Uterus (tissue), 4 donors: ENCODE data around the gene EVA1C. TPM values are rescaled to one million over a fixed set of nuclear protein-coding genes. Genes with fewer than 3 reads are reported as not detected.

Experiments used
- DNase-seq, 2 donors: peaks; one replicate each; pipeline ENCODE4 v3.0.0-alpha.2; 2019 to 2020
- H3K27ac ChIP-seq, 2 donors: fragments of 200-600 bp; sonication (generic); 1 replicate in 1 of 2; 2 replicates in 1 of 2; pipeline ENCODE4 v1.5.1; 2016 to 2018
- H3K27me3 ChIP-seq, 2 donors: fragments of 200-600 bp; sonication (generic); one replicate each; pipeline ENCODE4 v1.5.1; 2018 to 2019; ENCODE audit warnings: control low read depth in 1 of 2
- H3K36me3 ChIP-seq, 2 donors: fragments of 200-600 bp; sonication (generic); one replicate each; pipeline ENCODE4 v1.5.1; 2019; ENCODE audit warnings: control low read depth in 1 of 2
- H3K4me1 ChIP-seq, 2 donors: fragments of 200-600 bp; sonication (generic); one replicate each; pipeline ENCODE4 v1.5.1; 2018 to 2019; ENCODE audit warnings: control low read depth in 1 of 2
- H3K4me3 ChIP-seq, 2 donors: fragments of 200-600 bp; sonication (generic); 1 replicate in 1 of 2; 2 replicates in 1 of 2; pipeline ENCODE4 v1.5.1; 2018 to 2019; ENCODE audit warnings: mild to moderate bottlenecking in 1 of 2
- H3K9me3 ChIP-seq, 2 donors: fragments of 200-600 bp; sonication (generic); one replicate each; pipeline ENCODE4 v1.5.1; 2019; ENCODE audit warnings: control low read depth in 1 of 2
- CTCF ChIP-seq, 4 experiments: fragments of 200-600 bp in 2 of 4; fragments of 450-650 bp in 2 of 4; sonication (generic) in 2 of 4; IDR thresholded peaks; one replicate each; pipeline ENCODE4 v1.5.1; 2016 to 2019; ENCODE audit warnings: antibody characterized with exemption in 4 of 4, mild to moderate bottlenecking in 2 of 4, moderate library complexity in 1 of 4
- POLR2A ChIP-seq, 2 donors: fragments of 450-650 bp; IDR thresholded peaks; one replicate each; pipeline ENCODE4 v1.6.1; 2016; ENCODE audit warnings: antibody characterized with exemption in 2 of 2, mild to moderate bottlenecking in 1 of 2, moderate library complexity in 1 of 2
- intact Hi-C: fragments of 100-400 bp; cut with DNase I; formaldehyde crosslinking; loops from one replicate; pipeline ENCODE4 v1.15.1; 2023; ENCODE audit warnings: low total_unique reads
- total RNA-seq, 4 donors: library from RNA; depleted of rRNA in 3 of 4; stranded (reverse); fragments of >200 nt in 3 of 4; gene quantifications; one replicate each; pipeline versions ENCODE4 v1.1.0 to v1.2.4, GENCODE V29; 2014 to 2023
- donor health status: DM: yes; HTN: yes; CAD: no.

Gene EVA1C
- total RNA-seq, 4 donors from 2014 or later = 8.3 to 105 (median 48.7) TPM

GRCh38 chr21:32377506-32377905 is 35.0 kb upstream of the EVA1C start:
- DNase-seq = no peak
- H3K9me3 ChIP-seq = no peaks in the 10 kb centered on the region
- no peak overlapping the region for H3K4me3 ChIP-seq
- H3K27me3 ChIP-seq = no peaks in the 10 kb centered on the region
- H3K36me3 ChIP-seq = no peaks in the 10 kb centered on the region
- intact Hi-C loops = no loop called here
- no peak for TF ChIP-seq CTCF (IDR thresholded peaks at IDR 0.05)
- no peak for TF ChIP-seq POLR2A (IDR thresholded peaks at IDR 0.05)
- peak overlapping the region; percentile 92 to 99 for H3K27ac ChIP-seq
- H3K4me1 ChIP-seq = peaks cover 0 to 6% of the 10 kb centered on the region in 2 donors

GRCh38 chr21:32377991-32378390 is 34.5 kb upstream of the EVA1C start:
- Histone ChIP-seq H3K9me3 (no peaks in the 10 kb centered on the region), H3K4me1 (peaks cover 0 to 6% of the 10 kb centered on the region in 2 donors), H3K27ac (peak overlapping the region; percentile 92 to 99), H3K27me3 (no peaks in the 10 kb centered on the region), H3K4me3 (no peak overlapping the region), H3K36me3 (no peaks in the 10 kb centered on the region)
- DNase-seq = no peak
- TF ChIP-seq CTCF (IDR thresholded peaks at IDR 0.05) = no peak
- TF ChIP-seq POLR2A (IDR thresholded peaks at IDR 0.05) = no peak
- intact Hi-C loops = no loop called here

- intact Hi-C loops = no loop called here
- Histone ChIP-seq H3K36me3 (no peaks in the 10 kb centered on the region), H3K27ac (peak overlapping the region; percentile 92 to 99), H3K4me3 (no peak overlapping the region), H3K4me1 (no peaks in the 10 kb centered on the region), H3K9me3 (no peaks in the 10 kb centered on the region), H3K27me3 (no peaks in the 10 kb centered on the region)
- TF ChIP-seq POLR2A (IDR thresholded peaks at IDR 0.05) = no peak
- no peak for TF ChIP-seq CTCF (IDR thresholded peaks at IDR 0.05)
- peak in 1 of 2 donors; percentile 62 for DNase-seq
These were observed 33.5 kb upstream of the EVA1C start for GRCh38 chr21:32378956-32379355.

- Histone ChIP-seq H3K9me3 (no peaks in the 10 kb centered on the region), H3K27ac (peak overlapping the region; percentile 92 to 99), H3K27me3 (no peaks in the 10 kb centered on the region), H3K4me3 (no peak overlapping the region), H3K36me3 (no peaks in the 10 kb centered on the region), H3K4me1 (no peaks in the 10 kb centered on the region)
- intact Hi-C loops = no loop called here
- no peak for TF ChIP-seq POLR2A (IDR thresholded peaks at IDR 0.05)
- TF ChIP-seq CTCF (IDR thresholded peaks at IDR 0.05) = no peak
- peak in 1 of 2 donors; percentile 51 for DNase-seq
These were observed 31.6 kb upstream of the EVA1C start for GRCh38 chr21:32380940-32381339.

GRCh38 chr21:32381571-32381970 is 30.9 kb upstream of the EVA1C start:
- Histone ChIP-seq H3K36me3 (no peaks in the 10 kb centered on the region), H3K9me3 (no peaks in the 10 kb centered on the region), H3K4me3 (no peak overlapping the region), H3K4me1 (no peaks in the 10 kb centered on the region), H3K27me3 (no peaks in the 10 kb centered on the region), H3K27ac (peak overlapping the region; percentile 92 to 99)
- TF ChIP-seq CTCF (IDR thresholded peaks at IDR 0.05) (no peak), POLR2A (IDR thresholded peaks at IDR 0.05) (no peak)
- no peak for DNase-seq
- intact Hi-C loops = no loop called here
